Stimulated activated CD8-positive, alpha-beta memory T cell treated with anti-CD3 and anti-CD28 coated beads, Interleukin-15, amount 100 ng/mL, for 48 hours (primary cell): ENCODE measurements around the gene RYR1.
A peak's percentile ranks its signal among the peaks of the same experiment; 100 is the strongest.
"Not testable (repeated sequence)": the region's sequence is repeated elsewhere in the genome, so short reads cannot be mapped to it uniquely, and the experiment has no call there.

Source experiments
- DNase-seq, 2 donors: peaks; one replicate each; pipeline ENCODE4 v3.0.0-alpha.2; 2020; ENCODE audit warnings: low read depth in 2 of 2

RYR1 gene

DNA sequence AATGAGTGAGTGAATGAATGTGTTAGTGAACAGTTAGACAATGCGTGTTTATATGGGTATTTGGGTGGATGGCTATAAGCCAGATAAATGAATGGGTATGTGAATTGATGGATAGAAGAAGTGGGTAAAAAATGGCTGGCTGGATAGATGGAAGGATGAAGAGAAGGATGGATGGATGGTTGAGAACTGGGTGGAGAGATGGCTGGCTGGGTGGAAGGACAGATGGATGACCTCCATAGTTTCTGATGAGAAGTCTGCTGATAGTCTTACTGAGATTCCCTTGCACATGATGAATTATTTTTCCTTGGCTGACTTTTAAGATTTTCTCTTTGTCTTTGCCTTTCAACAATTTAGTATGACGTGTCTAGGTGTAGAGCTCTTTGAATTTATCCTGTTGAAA lies 57.4 kb downstream of the RYR1 start:
- no peak for DNase-seq

DNA sequence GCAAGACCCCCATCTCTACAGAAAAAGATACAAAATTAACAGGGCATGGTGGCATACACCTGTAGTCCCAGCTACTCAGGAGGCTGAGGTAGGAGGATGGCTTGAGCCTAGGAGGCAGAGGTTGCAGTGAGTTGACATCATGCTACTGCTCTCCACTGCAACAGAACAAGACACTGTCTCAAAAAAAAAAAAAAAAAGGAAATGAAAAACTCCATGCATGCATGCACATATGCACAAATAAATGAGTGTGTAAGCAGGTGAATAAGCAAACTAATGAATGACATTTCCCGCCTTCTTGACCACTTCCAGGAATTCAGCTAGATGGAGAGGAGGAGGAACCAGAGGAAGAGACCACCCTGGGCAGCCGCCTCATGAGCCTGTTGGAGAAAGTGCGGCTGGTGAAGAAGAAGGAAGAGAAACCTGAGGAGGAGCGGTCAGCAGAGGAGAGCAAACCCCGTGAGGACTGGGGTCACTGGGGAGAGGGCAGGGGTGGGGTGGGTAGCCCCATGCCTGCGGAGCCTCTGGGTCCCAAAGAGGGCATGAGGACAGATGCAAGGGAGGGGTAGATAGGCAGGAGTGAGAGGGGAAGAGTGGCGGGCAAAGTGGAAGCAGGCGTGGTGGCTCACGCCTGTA lies 58.8 kb downstream of the RYR1 start:
- DNase-seq, result no peak

DNA sequence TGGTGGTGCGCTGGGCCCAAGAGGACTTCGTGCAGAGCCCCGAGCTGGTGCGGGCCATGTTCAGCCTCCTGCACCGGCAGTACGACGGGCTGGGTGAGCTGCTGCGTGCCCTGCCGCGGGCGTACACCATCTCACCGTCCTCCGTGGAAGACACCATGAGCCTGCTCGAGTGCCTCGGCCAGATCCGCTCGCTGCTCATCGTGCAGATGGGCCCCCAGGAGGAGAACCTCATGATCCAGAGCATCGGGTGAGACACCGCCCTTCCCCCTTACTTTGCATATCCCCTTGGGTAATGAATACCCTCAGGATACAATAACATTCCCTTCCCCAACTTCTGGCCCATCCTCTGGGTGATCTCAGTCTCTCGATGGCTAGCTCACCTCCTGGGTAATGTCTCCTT lies 60.9 kb downstream of the RYR1 start:
- DNase-seq, result no peak

DNA sequence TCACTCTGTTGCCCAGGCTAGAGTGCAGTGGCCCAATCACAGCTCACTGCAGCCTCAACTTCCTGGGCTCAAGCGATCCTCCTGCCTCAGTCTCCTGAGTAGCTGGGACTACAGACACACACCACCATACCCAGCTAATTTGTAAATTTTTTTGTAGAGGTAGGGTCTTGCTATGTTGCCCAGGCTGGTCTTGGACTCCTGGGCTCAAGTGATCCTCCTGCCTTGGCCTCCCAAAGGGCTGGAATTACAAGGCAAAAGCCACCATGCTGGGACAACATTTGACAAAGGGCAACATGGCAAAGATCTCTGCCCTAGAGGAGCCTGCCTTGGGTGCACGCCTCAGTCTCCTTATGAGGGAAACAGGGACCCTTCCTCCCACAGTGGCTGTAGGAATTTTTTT lies 61.9 kb downstream of the RYR1 start:
- DNase-seq, result not testable (repeated sequence)

DNA sequence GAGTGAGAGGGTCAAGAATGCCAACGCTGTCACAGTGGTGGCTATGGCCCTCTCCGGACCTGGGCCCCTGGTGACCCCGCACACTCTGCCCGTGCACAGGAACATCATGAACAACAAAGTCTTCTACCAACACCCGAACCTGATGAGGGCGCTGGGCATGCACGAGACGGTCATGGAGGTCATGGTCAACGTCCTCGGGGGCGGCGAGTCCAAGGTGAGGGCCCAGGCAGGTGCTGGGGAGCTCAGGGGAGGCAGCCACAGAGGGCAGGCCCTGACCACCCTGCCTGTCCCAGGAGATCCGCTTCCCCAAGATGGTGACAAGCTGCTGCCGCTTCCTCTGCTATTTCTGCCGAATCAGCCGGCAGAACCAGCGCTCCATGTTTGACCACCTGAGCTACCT lies 62.6 kb downstream of the RYR1 start:
- no peak for DNase-seq

DNA sequence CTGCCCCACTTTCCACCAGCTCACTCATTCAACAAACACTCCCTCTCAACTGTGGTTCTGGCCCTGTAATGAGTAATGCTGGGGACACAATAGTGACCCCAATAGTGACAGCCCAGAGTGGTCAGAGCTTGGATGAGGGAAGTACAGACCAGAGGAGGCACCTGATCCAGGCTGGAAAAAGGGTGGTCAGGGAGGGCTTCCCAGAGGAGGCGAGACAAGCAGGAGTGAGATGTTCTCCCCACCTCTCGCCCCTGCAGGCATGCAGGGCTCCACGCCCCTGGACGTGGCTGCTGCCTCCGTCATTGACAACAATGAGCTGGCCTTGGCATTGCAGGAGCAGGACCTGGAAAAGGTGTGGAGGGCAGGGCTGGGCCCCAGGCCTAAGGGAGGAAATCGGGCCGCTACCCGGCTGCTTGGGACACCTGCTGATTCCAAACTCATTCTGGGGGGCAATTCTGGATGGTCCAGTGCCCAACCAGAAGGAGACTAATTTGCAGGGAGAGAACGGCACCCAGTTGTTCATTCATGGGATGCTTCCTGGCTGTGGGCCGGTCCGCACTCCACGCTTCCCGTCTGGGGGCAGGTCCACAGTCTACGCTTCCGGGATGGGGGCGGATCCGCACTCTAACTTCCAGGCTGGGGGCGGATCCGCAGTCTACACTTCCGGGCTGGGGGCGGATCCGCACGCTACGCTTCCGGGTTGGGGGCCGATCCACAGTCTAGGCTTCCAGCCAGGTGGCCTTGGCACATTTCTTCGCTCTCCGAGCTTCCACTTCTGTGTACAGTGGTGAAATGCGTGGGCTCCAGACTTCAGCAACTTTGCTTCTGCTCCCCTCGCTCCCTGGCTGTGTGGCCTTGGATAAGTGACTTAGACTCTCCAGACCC lies 63.4 kb downstream of the RYR1 start:
- no peak for DNase-seq

DNA sequence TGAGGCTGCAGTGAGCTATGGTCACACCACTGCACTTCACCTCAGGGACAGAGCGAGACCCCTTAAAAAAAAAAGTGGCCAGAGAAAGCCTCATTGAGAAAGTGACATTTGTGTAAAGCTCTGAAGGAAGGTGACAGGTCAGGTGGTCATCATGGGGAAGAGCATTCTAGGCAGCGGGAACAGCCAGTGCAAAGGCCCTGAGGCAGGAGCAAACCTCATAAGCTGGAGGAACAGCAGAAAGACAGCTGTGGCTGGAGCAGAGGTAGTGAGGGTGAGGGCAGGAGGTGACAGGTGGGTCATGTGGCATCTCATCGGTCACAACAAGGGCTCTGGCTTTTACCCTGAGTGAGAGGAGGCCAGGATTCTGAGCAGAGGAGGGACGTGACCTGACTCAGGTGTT lies 64.4 kb downstream of the RYR1 start:
- DNase-seq, result no peak

DNA sequence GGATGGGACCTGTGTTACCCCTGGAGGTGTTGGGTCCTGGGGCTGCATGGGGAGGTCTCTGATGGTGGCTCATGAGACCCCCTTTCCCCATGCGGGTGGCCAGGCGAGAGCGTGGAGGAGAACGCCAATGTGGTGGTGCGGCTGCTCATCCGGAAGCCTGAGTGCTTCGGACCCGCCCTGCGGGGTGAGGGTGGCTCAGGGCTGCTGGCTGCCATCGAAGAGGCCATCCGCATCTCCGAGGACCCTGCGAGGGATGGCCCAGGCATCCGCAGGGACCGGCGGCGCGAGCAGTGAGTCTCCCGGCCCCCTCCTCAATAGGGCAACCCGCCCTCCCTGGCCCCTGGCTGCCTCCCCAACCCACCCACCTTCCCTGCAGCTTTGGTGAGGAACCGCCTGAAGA lies 66.0 kb downstream of the RYR1 start:
- DNase-seq, result no peak

DNA sequence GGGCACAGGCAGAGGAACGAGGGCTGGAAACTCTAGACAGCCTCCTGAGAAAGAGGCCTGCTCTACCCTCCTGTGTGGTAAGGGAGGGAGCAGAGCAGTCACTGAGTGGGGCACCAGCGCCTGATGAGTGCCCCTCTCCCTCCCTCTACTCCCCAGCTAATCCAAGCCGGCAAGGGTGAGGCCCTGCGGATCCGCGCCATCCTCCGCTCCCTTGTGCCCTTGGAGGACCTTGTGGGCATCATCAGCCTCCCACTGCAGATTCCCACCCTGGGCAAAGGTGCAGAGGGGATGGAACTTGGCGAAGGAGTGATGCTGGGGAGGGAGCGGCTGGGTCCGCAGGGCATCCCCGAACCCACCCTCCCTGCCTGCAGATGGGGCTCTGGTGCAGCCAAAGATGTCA lies 67.0 kb downstream of the RYR1 start:
- no peak for DNase-seq

DNA sequence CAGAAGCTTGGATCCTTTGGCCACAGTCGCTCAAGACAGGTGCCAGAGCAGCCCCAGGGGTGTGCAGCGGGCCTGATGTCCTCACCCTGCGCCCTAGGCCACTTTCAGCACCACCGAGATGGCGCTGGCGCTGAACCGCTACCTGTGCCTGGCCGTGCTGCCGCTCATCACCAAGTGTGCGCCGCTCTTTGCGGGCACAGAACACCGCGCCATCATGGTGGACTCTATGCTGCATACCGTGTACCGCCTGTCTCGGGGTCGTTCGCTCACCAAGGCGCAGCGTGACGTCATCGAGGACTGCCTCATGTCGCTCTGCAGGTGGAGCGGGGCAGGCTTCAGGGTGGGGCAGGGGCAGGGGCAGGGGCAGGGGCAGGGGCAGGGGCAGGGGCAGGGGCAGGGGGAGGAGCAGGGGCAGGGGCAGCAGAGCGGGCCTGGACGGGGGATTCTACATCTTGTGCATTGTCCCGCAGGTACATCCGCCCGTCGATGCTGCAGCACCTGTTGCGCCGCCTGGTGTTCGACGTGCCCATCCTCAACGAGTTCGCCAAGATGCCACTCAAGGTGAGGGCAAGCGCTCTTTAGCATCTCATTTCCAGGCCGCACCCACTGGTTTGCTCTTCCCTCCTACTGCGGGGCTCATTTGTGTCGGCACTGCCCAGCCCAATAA lies 69.1 kb downstream of the RYR1 start:
- DNase-seq, result no peak

DNA sequence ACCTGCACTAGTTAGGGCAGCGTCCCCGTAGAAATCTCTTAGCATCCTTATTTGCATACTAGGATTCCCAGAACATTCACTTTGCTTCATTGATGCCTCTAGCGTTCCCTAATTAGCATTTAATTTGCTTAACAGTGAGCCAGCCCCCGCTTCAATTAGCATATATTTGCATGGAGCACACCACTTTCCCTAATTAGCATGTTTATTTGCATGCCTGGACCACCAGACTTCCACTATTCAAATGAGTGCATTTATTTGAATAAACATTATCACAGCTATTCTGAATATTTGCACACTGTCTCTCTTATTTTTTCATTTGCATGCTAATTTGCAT lies 69.6 kb downstream of the RYR1 start:
- no peak for DNase-seq

DNA sequence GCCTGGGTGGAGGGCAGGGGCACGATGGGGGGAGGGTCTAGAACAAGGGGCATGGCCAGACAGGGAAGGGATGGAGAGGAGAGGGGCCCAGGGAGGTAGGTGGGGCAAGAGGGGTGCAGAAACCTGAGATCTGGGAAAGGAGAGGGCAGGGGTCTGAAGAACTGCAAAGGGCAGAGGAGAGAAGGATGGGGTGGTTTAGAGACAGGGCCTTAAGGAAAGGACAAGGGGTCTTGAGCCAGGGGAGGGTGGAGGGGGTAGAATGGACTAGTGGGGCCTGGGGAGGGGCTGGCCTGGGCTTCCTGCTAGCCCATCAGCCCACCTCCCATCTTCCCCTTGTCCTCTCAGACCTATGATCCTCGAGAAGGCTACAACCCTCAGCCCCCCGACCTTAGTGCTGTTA lies 72.5 kb downstream of the RYR1 start:
- no peak for DNase-seq

DNA sequence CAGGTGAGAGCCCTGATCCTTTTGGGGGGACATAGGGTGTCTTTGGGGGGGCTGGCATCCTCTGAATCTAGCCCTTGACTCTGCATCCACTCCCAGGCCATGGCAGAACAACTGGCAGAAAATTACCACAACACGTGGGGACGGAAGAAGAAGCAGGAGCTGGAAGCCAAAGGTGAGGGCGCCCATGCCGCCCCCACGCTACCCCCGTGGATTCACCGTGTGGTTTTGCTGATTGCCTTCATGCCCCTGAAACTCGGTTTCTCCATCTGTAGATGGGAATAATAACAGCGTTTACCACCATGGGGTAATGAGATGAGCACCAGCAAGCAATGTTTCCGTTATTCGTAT lies 72.9 kb downstream of the RYR1 start:
- no peak for DNase-seq

DNA sequence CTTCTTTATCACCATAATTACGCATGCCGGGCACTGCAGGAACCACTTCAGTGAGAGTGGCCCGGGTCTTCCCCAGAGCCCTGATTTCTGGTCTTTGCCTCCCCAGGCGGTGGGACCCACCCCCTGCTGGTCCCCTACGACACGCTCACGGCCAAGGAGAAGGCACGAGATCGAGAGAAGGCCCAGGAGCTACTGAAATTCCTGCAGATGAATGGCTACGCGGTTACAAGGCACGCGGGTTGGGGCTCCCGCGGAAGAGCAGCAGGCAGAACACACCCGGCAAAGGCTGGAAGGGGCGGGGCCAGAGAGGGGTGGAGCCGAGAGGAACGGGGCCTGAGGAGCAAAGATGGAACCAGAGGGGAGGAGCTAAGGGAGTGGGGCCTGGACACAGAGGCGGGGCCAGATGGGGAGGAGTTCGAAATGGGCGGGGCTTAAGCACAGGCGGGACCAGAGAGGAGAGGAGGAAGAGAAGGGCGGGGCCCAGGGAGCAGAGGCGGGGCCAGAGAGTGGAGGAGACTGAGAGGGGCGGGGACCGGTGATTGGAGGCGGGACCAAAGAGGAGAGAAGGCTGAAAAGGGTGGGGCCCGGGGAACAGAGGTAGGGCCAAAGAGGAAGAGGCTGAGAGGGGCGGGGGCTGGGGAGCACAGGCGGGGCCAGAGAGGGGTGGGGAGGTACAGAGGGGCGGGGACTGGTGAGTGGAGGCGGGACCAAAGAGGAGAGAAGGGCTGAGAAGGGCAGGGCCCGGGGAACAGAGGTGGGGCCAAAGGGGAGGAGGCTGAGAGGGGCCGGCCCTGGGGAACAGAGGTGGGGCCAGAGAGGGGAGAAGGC lies 73.4 kb downstream of the RYR1 start:
- DNase-seq, result peak; percentile 9 to 92

DNA sequence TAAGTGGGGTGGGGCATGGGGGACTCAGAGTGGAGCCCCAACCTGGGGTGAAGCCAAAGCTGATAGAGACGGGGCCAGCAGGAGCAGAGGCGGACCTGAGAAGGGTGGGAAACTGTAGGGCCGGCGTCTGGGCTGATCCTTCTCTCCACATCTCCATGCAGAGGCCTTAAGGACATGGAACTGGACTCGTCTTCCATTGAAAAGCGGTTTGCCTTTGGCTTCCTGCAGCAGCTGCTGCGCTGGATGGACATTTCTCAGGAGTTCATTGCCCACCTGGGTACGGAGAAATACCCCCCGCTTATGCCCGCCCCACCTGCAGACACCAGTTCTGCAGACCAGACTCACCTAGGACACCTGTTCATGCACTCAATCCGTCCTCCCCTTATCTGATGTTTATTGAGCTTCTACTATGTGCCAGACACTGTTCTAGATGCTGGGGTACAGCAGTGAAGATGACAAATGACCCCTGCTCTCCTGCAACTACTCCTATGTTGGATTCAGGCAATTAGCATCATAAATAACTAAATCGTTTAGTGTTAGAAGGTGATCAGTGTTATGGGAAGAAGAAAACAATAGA lies 74.1 kb downstream of the RYR1 start:
- no peak for DNase-seq

DNA sequence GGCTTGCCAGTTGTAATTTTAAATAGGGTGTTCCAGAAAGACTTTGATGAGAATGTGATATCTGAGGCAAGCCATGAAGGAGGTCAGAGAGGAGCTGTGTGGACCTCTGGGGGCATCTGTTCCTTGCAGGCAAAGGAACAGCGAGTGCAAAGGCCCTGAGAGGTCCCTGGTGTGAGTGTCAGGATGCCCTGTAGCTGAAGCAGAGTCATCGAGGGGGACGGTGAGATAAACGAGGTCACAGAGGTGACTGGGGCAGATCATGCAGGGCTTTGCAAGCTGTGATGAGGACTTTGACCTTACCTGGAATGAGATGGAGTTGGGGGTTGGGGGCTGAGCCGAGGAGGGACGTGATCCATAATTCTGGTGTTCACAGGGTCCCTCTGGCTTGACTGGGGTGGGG lies 75.0 kb downstream of the RYR1 start:
- DNase-seq, result no peak

DNA sequence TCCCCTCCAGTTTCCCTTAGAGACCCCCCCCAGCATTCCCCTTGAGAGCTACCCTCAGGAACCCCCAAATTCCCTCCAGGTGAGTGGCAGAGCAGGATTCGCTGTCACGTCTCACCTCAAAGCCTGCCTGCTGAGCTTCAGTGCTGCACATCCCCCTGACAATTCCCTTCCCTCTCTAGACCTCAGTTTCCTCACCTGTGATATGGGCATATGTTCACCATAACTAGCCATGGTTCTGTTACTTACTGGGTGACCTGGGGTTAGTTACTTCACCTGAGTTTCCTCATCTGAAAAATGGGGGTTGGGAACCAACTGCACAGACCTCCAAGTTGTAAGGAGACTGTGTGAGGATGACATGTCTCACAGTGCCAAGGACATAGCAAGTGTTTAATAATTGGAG lies 75.5 kb downstream of the RYR1 start:
- DNase-seq, result no peak

DNA sequence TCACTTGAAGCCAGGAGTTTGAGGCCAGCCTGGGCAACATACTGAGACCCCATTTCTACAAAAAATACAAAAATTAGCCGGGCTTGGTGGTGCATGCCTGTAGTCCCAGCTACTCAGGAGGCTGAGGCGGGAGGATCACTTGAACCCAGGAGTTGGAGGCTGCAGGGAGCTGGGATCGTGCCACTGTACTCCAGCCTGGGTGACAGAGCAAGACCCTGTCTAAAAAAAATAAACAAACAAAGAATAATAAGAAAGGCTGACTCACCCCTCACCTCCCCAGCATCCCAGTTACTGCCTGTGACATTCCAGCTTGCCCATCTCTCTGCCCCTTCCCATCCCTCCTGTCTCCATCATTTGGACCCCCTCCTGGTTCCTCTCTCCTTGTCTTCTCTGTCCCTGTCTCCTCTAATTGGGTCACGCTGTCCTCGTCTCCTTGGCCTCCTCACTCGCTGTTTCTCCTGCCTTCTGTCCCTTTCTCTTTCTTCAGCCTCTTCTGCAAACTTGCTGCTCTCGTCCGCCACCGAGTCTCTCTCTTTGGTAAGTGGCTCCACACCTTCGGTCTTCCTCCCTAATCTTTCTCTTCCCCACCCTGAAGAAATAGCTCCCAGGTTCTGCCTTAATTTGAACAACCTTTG lies 77.7 kb downstream of the RYR1 start:
- no peak for DNase-seq

DNA sequence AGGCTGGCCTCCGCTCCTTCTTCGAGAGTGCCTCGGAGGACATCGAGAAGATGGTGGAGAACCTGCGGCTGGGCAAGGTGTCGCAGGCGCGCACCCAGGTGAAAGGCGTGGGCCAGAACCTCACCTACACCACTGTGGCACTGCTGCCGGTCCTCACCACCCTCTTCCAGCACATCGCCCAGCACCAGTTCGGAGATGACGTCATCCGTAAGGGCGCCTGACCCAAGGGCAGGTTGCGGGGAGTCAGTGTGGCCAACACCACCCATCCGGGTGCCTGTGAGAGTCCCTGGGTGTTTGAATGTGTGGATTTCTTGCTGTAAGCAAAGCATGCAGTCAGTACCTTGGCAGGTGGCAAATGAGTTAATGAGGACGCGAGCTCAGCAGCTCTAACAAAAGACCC lies 78.8 kb downstream of the RYR1 start:
- no peak for DNase-seq

DNA sequence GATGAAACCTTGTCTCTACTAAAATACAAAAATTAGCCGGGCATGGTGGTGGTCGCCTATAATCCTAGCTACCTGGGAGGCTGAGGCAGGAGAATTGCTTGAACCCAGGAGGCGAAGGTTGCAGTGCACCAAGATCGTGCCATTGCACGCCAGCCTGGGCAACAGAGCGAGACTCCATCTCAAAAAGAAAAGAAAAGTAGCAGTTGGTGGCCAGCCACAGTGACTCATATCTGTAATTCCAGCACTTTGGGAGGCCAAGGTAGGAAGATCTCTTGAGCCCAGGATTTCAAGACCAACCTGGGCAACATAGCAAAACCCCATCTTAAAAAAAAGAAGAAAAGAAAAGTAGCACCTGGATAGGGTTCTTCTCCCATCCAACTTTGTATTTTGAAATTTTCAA lies 79.7 kb downstream of the RYR1 start:
- DNase-seq, result not testable (repeated sequence)

DNA sequence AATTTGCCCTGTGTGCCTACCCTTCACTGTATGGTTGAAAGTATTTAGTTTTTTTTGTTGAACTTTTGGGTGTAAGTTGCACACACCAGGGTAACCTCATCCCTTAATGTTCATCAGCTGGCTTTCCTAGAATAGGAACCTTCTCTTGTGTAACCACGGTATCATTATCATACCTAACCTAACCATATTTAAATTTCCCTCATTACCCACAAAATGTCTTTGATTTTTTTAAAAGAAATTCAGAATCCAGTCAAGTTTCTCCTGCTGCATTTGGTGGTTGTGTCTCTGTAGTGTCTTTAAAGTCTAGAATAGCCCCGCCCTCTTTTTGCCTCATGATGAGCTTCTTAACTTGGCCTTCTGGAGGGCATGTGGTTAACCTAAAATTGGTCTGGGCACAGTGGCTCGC lies 80.3 kb downstream of the RYR1 start:
- no peak for DNase-seq
